ENCODE results near the gene RNF224.
A peak's percentile ranks its signal among the peaks of the same experiment; 100 is the strongest.

Gene RNF224

GRCh38 chr9:137227054-137227852 lies at the start of gene RNF224:
RNF224 (plus strand) TSS chr9:137227502; CDS start chr9:137228336, 834 bp downstream.
- TF ChIP-seq CTCF (conservative IDR thresholded peaks at IDR 0.05): peak; percentile 90
- H3K27ac ChIP-seq: peak within 1 kb of the TSS; percentile 97

- TF ChIP-seq CTCF (conservative IDR thresholded peaks at IDR 0.05): no peak
- no peak overlapping the region for H3K27ac ChIP-seq
Measured at GRCh38 chr9:137178201-137178938, 48.9 kb upstream of the RNF224 start.

- no peak for TF ChIP-seq CTCF (conservative IDR thresholded peaks at IDR 0.05)
Measured at GRCh38 chr9:137178939-137179630, 48.2 kb upstream of the RNF224 start.

GRCh38 chr9:137179761-137180160 lies 47.5 kb upstream of the RNF224 start:
- no peak overlapping the region for H3K27ac ChIP-seq
- no peak for TF ChIP-seq CTCF (conservative IDR thresholded peaks at IDR 0.05)

More at GRCh38 chr9:137178939-137179630, 48.2 kb upstream of the RNF224 start:
- H3K27ac ChIP-seq: no peak overlapping the region

GRCh38 chr9:137180491-137180890 lies 46.8 kb upstream of the RNF224 start:
- no peak overlapping the region for H3K27ac ChIP-seq
- TF ChIP-seq CTCF (conservative IDR thresholded peaks at IDR 0.05): no peak

GRCh38 chr9:137181680-137182079 lies 45.6 kb upstream of the RNF224 start:
- H3K27ac ChIP-seq: no peak overlapping the region
- no peak for TF ChIP-seq CTCF (conservative IDR thresholded peaks at IDR 0.05)

GRCh38 chr9:137182836-137183235 lies 44.5 kb upstream of the RNF224 start:
- TF ChIP-seq CTCF (conservative IDR thresholded peaks at IDR 0.05): no peak
- H3K27ac ChIP-seq: no peak overlapping the region
